DND-41 (cell line): Measurements from ENCODE around the gene CIDEC.
"Not testable (repeated sequence)": the region's sequence is repeated elsewhere in the genome, so short reads cannot be mapped to it uniquely, and the experiment has no call there.

Source experiments
- ATAC-seq: fragments of 200-7000 bp; cut with Tn5 transposase; 3 replicates; pipeline ENCODE4 v1.9.1; 2021; ENCODE audit warnings: low read depth; ENCODE audit not compliant: insufficient read depth
- DNase-seq: peaks from one replicate; pipeline ENCODE4 v3.0.0-alpha.2; 2020
- H2AFZ ChIP-seq: 2 replicates; pipeline ENCODE4 v1.6.0; 2012; ENCODE audit warnings: low read depth, low read length
- H3K27ac ChIP-seq: 2 replicates; pipeline ENCODE4 v1.5.1; 2012; ENCODE audit warnings: low read length, inconsistent platforms
- H3K27me3 ChIP-seq: fragments of 200-600 bp; sonication (generic); 2 replicates; pipeline ENCODE4 v1.6.0; 2012; ENCODE audit warnings: low read length, mild to moderate bottlenecking, inconsistent platforms; ENCODE audit not compliant: insufficient read depth, poor library complexity
- H3K36me3 ChIP-seq: 2 replicates; pipeline ENCODE4 v1.5.1; 2012; ENCODE audit warnings: low read length, inconsistent platforms; ENCODE audit not compliant: insufficient read depth
- H3K4me1 ChIP-seq: 2 replicates; pipeline ENCODE4 v1.5.1; 2012; ENCODE audit warnings: mild to moderate bottlenecking, low read length; ENCODE audit not compliant: insufficient read depth
- H3K4me2 ChIP-seq: 2 replicates; pipeline ENCODE4 v1.6.0; 2012; ENCODE audit warnings: mild to moderate bottlenecking, moderate library complexity, low read length, inconsistent platforms; ENCODE audit not compliant: insufficient read depth
- H3K4me3 ChIP-seq, 2 experiments: fragments of 200-600 bp in 1 of 2; shearing (Covaris generic) in 1 of 2; 2 replicates each; pipeline ENCODE4 v1.5.1; 2012 to 2016; ENCODE audit warnings: inconsistent platforms in 2 of 2, low read length in 2 of 2, mild to moderate bottlenecking in 2 of 2, low read depth in 1 of 2, moderate library complexity in 1 of 2
- H3K79me2 ChIP-seq: 2 replicates; pipeline ENCODE4 v1.6.0; 2012; ENCODE audit warnings: low read length, inconsistent platforms; ENCODE audit not compliant: insufficient read depth
- H3K9ac ChIP-seq: 2 replicates; pipeline ENCODE4 v1.6.0; 2012; ENCODE audit warnings: low read depth, mild to moderate bottlenecking, inconsistent platforms, low read length, moderate library complexity
- H3K9me3 ChIP-seq: 2 replicates; pipeline ENCODE4 v1.5.1; 2012; ENCODE audit warnings: low read length, moderate library complexity, mild to moderate bottlenecking, inconsistent platforms; ENCODE audit not compliant: insufficient read depth, severe bottlenecking
- H4K20me1 ChIP-seq: 2 replicates; pipeline ENCODE4 v1.6.0; 2012; ENCODE audit warnings: low read length; ENCODE audit not compliant: insufficient read depth
- EZH2 ChIP-seq: IDR thresholded peaks from 3 replicates; pipeline ENCODE4 v1.6.1; 2012; ENCODE audit warnings: borderline replicate concordance, low read depth, mild to moderate bottlenecking, moderate library complexity, low read length, inconsistent platforms; ENCODE audit not compliant: severe bottlenecking
- TF ChIP-seq, protein P1 (sequence below): IDR thresholded peaks from 2 replicates; pipeline ENCODE4 v1.5.1; 2012; ENCODE audit warnings: borderline replicate concordance, low read length, moderate library complexity, mild to moderate bottlenecking; ENCODE audit not compliant: poor library complexity, severe bottlenecking; ENCODE audit errors: extremely low read depth

Gene CIDEC

DNA sequence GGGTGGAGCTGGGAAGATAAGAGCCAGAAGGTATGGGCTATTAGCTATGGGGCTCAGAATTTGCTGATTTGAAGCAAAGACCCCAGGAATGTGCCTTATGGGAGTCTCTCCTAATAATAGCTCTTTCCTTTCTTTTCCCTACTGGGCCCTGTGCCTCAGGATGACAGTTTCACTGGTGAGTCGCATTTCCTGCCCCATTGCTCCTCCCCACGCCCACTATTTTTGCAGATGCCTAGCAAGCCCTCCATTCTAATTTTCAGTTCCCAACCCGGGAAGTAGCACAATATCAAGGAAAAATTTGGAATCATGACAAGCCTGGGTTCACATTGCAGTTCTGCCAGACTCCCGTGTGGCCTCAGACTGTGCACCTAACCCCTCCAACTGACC lies 23.2 kb upstream of the CIDEC start:
- TF ChIP-seq, protein P1, sequence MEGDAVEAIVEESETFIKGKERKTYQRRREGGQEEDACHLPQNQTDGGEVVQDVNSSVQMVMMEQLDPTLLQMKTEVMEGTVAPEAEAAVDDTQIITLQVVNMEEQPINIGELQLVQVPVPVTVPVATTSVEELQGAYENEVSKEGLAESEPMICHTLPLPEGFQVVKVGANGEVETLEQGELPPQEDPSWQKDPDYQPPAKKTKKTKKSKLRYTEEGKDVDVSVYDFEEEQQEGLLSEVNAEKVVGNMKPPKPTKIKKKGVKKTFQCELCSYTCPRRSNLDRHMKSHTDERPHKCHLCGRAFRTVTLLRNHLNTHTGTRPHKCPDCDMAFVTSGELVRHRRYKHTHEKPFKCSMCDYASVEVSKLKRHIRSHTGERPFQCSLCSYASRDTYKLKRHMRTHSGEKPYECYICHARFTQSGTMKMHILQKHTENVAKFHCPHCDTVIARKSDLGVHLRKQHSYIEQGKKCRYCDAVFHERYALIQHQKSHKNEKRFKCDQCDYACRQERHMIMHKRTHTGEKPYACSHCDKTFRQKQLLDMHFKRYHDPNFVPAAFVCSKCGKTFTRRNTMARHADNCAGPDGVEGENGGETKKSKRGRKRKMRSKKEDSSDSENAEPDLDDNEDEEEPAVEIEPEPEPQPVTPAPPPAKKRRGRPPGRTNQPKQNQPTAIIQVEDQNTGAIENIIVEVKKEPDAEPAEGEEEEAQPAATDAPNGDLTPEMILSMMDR = no peak
- TF ChIP-seq EZH2 = no peak
- Histone ChIP-seq H2AFZ (no peak overlapping the region), H3K4me3 (no peak overlapping the region), H3K36me3 (no peaks in the 10 kb centered on the region), H3K27ac (peak overlapping the region; percentile 16; the same call in 1 of the 2 replicates), H3K4me2 (no peak overlapping the region), H3K27me3 (no peaks in the 10 kb centered on the region), H4K20me1 (no peaks in the 10 kb centered on the region), H3K4me1 (peaks cover 27% of the 10 kb centered on the region), H3K79me2 (no peaks in the 10 kb centered on the region), H3K9me3 (no peaks in the 10 kb centered on the region), H3K9ac (no peak overlapping the region)
- ATAC-seq = no peak
- no peak for DNase-seq

- Histone ChIP-seq H3K4me2 (peak within 1 kb of the TSS; percentile 29; the same call in 1 of the 2 replicates), H3K4me1 (peaks cover 27% of the 10 kb centered on the region), H3K9ac (no peak within 1 kb of the TSS; the same call in 1 of the 2 replicates), H3K9me3 (no peaks in the 10 kb centered on the region), H3K36me3 (no peaks in the 10 kb centered on the region), H3K27ac (peak within 1 kb of the TSS; percentile 51), H4K20me1 (no peaks in the 10 kb centered on the region), H2AFZ (no peak within 1 kb of the TSS), H3K27me3 (no peaks in the 10 kb centered on the region), H3K79me2 (no peaks in the 10 kb centered on the region), H3K4me3 (no peak within 1 kb of the TSS)
- TF ChIP-seq, protein P1 = no peak
- TF ChIP-seq EZH2 = no peak
- DNase-seq (peak; percentile 20), ATAC-seq (peak; percentile 55)
These were observed 22.6 kb upstream of the CIDEC start, which contains the start of gene IL17RE for GRCh38 chr3:9902372-9903237. TSS of gene IL17RE (plus strand) at chr3:9902848. CDS start at chr3:9902933, 85 bp downstream.

DNA sequence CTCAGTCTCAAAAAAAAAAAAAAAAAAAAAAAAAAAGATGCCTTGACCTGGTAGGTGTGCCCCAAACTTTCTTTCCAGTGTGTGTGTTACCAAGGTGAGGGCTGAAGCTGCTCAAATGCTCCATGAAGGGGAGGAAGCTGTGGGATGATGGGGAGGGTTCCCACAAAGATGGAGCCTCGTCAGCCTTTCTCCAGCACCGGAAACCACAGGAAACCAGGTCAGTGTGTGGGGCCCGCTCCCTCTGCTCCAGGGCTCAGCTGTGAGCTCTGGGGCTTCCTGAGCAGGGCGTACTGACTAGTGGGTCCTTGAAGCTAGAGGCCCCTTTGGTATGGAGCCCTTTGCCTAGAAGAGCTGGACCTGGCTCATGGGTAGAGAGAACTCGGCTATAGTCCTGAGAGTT lies 21.9 kb upstream of the CIDEC start:
- Histone ChIP-seq H3K4me2 (peak overlapping the region; percentile 29; the same call in 1 of the 2 replicates), H3K4me3 (no peak overlapping the region), H3K27ac (peak overlapping the region; percentile 51), H3K36me3 (no peaks in the 10 kb centered on the region), H3K79me2 (no peaks in the 10 kb centered on the region), H2AFZ (no peak overlapping the region), H3K9ac (no peak overlapping the region; the same call in 1 of the 2 replicates), H3K27me3 (no peaks in the 10 kb centered on the region), H3K4me1 (peaks cover 27% of the 10 kb centered on the region), H3K9me3 (no peaks in the 10 kb centered on the region), H4K20me1 (no peaks in the 10 kb centered on the region)
- ATAC-seq (peak; percentile 92), DNase-seq (peak; percentile 78)
- TF ChIP-seq, protein P1 = no peak

DNA sequence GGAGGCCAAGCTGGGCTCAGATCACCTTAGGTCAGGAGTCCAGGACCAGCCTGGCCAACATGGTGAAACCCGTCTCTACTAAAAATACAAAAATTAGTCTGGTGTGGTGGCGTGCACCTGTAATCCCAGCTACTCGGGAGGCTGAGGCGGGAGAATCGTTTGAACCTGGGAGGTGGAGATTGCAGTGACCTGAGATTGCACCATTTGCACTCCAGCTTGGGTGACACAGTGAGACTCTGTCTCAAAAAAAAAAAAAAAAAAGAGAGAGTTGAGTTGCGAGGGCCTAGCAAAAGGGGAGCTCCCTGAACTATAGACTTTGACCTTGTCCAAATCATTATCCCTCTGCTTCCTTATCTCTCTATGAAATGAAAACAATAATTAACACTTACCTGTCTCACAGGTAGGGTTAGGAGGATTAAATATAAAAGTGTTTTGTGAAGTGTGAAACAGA lies 20.9 kb upstream of the CIDEC start:
- not testable (repeated sequence) for DNase-seq, H4K20me1 ChIP-seq, H3K4me2 ChIP-seq, ATAC-seq, H3K36me3 ChIP-seq, H3K27ac ChIP-seq, H3K4me3 ChIP-seq, H3K27me3 ChIP-seq, H3K9me3 ChIP-seq, H3K9ac ChIP-seq, H2AFZ ChIP-seq, H3K79me2 ChIP-seq
- peaks cover 27% of the 10 kb centered on the region for H3K4me1 ChIP-seq
